Stimulated activated CD8-positive, alpha-beta memory T cell treated with anti-CD3 and anti-CD28 coated beads, Interleukin-2, amount 100 ng/mL, for 48 hours (primary cell): Measurements from ENCODE around the gene IFI30.
"Not testable (repeated sequence)": the region's sequence is repeated elsewhere in the genome, so short reads cannot be mapped to it uniquely, and the experiment has no call there.

Source experiments
- DNase-seq, 2 donors: peaks; one replicate each; pipeline ENCODE4 v3.0.0-alpha.2; 2020; ENCODE audit warnings: low read depth in 2 of 2

Gene IFI30

DNA sequence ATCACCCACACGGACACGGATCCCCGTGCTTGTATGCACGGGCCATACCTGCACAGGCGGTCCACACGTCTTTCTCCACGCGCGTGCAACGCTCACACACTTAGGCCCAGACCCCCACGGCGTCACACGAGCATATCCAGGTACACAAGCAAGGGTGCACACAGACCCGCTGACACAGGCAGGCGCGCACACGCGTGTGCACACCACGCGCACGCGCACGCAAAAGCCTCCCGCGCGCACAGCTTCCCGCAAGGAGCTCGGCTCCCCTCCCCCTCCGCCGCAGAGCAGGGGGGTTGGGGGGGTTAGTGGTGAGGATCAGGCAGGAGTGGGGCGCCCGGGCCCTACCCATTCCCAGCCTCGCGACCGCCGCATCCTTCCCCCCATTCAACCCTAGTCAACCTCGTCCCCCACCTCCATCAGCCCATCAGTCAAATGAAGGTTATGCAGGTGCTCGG is 29.8 kb downstream of the IFI30 start:
- no peak for DNase-seq

DNA sequence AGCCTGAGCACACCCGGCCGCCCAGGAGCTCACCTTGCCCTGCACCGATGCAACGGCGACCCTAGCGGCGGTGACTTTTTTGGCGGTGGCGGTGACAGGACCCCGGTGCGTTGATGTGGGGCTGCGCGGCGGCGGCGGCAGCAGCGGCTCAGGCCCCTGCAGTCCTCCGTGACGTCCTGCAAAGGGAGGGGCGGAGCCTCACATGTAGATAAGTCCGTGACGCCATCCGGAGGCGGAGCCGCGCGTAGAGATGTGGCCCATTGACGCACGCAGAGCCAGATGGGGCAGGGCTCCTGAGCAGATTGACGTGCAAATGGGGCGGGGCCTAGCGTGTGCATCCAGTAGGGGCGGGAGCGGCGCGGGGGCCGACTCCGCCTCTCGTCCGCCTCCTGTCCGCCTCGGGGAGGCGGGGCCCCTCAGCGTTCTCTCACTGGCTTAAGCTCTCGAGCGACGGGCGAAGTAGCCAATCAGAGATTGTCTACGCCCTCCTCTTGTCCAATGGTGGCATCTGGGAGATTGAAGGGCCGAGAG is 30.3 kb downstream of the IFI30 start, which contains the start of gene RAB3A:
Gene RAB3A (minus strand): TSS at position 180 of the 531 bp plus-strand sequence. CDS start 1,302 bp downstream, outside the sequence.
- DNase-seq = peak; percentile 99 to 100

- no peak for DNase-seq
Measured at GRCh38 chr19:18204394-18205199, 31.0 kb downstream of the IFI30 start.

- no peak for DNase-seq
Measured at GRCh38 chr19:18205200-18205892, 31.7 kb downstream of the IFI30 start.

DNA sequence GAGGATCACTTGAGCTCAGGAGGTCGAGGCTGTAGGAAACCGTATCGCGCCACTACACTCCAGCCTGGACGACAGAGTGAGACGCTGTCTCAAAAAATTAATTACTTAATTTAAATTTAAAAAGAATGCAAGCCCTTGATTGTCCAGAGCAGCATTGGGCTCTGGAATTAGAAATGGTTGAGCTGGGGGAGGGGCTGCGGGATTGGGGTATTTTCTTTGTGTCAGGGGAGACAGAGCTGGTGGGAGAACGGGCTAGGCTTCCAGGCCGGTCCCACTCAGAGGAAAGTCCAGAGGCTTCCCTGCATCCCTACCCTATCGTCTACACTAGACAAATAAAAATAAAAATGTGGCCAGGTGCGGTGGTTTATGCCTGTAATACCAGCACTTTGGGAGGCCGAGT is 32.4 kb downstream of the IFI30 start:
- DNase-seq = no peak

DNA sequence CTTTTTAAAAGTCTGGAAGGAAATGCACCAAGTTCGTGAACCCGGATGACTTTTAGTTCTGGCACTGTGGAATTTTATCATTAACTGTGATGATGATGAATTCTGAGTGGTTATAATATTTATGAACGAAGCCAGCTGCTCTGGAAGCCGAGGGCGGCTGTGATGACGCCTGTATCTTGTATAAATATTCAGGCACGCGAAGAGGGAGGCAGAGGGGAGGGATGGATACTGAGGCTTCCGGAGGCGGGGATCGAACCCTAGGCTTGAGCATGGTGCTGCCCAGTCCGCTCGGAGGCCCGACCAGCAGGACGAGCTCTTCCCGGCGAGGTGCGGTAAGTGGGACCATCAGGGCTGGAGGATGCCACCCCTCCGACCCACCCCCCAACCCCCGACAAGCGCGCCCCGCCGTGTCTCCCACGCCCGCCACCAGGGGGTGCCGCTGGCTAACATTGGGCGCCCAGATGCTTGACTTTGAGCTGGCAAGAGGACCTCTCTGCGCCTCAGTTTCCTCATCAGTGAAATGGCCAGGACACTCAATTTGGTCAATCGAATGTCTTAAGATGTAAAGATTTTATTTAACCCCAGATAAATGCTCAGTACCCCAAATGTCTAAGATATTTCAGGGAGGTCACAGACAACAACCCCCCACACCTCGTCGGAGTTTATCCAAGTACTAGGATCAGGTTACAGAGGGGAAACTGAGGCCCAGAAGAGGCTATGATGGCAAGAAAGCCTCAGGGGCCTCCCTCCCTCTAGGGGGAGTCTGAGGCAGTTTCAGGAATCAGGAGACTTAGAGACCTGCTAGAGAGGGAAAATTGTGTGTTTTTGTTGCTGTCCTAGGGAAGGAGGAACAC is 34.7 kb downstream of the IFI30 start:
- no peak for DNase-seq

DNA sequence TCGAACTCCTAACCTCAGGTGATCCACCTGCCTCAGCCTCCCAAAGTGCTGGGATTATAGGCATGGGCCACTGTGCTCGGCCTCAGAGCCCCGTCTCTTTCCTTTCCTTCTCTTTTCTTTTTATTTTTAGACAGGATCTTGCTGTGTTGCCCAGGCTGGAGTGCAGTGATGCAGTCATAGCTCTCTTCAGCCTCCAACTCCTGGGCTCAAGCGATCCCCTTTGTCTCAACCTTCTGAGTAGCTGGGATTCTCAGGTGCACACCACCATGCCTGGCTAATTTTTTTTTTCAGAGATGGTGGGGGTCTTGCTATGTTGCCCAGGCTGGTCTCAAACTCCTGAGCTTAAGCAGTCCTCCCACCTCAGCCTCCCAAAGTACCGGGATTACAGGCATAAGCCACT is 36.3 kb downstream of the IFI30 start:
- DNase-seq = not testable (repeated sequence)

DNA sequence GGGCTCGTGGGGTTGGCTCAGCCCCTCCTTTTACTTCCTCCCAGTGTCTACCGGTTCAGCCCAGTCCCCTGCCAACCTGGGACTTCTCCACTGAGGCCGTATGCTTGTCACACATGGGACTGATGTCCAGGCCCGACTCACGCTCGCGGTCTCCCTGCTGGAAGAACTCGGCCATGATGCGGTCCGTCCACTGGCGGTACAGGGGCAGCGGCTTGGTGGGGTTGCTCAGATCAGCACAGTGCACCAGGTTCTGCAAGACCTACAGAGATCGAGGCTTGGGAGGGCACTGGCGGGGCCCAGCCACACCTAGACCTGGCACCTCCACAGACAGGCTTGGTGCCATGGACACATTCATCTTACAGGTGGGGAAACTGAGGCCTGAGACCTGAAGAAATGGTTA is 38.1 kb downstream of the IFI30 start:
- no peak for DNase-seq

GRCh38 chr19:18214779-18215433 is 41.3 kb downstream of the IFI30 start:
- no peak for DNase-seq

DNA sequence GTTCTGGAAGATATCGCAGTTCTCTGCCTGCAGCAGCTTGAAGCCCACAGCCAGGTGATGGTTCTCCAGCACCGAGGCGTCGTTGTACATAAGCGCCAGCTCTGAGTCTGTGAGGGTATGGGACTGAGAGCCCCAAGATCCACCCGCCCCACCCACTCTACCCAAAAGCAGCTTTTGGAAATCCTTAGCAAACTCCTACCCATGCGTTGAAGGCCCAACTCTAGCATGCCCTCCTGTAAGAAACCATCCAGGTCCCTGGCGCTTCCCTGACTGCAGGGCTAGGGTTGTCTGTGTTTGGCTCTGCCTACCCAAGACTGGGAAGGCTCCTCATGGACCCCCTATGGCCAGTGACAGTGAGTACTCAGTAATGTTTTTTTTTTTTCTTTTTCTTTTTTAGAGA is 43.2 kb downstream of the IFI30 start:
- DNase-seq = no peak

- DNase-seq = no peak
Measured at GRCh38 chr19:18218159-18218558, 44.5 kb downstream of the IFI30 start.

DNA sequence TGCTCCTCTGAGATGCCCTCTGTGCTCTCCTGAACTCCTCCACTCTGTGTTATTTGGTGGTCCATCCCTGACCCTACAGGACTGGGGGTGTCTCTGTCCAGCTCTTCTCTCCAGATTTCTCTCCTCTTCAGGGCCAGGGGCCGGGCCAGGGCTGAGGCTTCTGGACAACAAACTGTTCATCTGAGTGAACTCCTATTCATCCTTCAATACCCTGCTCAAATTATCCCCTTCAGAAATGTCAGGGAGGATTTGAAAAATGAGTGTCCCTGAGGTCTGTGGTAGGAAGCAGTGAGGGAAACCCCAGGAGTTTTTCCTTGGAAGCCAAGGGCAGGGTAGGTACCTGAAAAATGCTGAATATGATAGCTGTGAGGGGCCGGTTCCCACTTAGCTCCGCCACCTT is 45.0 kb downstream of the IFI30 start:
- DNase-seq = no peak

- DNase-seq = no peak
Measured at GRCh38 chr19:18219911-18220631, 46.5 kb downstream of the IFI30 start.

DNA sequence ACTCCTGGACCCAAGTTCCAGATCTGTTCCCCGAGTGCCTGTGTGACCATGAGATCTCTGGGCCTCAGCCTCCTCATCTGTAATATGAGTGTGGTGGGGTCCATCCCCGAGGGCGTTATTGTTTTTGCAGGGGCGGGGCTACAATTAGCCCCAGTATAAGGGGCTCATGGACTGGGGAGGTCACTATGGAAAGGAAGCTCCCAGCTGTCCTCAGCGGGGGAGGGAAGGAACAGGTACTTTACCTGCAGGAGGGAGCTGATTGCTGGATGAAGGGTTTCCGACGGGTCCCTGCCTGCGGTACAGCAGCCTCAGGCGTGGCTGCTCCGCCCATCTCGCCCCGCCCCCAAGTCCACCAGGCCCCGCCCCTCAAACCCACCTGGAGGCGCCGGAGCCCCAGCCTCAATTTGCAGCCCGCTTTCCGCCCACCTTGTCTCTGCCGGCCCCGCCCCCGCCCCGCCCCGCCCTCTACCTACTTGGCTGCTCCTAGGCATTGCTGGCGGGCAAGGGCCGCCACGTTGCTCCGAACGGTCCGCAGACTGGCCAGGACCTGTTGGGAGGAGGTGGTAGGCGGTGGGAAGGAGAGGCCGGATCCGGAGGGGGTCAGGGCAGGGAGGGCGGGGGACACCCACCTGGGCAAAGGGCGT is 47.1 kb downstream of the IFI30 start:
- DNase-seq = no peak

DNA sequence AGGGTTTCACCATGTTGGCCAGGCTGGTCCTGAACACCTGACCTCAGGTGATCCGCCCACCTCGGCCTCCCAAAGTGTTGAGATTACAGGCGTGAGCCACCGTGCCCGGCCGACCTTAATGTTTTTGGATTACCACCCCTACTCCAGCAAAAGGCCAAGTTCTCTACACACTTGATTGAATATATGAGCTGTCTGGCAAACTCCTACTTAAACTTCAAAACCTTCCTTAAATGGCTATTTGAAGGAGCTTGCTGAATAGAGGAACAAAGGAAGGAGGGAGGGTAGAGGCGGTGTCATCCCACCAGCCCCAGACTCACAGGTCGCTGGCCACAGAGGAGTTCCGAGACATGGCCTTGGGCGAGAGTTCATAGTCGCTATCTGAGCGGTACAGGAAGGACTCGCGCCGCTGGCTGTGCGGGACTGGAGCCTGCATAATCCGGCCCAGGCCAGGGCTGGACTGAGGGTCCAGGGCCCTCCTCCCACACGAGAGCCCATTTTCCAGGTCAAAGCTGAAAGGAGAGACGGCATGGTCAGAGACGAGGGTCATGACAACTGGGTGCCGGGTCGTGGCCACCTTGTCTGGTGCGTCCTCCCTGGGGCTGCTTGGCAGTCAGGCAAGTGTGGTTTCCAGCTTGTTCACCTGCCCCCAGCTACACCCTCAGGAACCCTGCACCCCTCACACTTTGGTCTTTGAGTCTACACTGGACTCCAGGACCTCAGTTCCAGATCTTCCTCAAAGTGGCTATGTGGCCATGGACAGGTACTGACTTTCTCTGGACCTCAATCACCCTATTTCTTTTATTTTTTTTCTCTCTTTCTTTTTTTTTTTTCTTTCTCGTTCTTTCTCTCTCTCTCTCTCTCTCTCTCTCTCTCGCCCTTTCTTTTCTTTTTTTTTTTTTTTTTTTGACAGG is 48.5 kb downstream of the IFI30 start:
- DNase-seq = no peak

- peak in 1 of 2 donors; percentile 43 for DNase-seq
Measured at GRCh38 chr19:18223860-18224524, 50.4 kb downstream of the IFI30 start.

GRCh38 chr19:18224525-18225354 is 51.1 kb downstream of the IFI30 start:
- peak; percentile 91 for DNase-seq

DNA sequence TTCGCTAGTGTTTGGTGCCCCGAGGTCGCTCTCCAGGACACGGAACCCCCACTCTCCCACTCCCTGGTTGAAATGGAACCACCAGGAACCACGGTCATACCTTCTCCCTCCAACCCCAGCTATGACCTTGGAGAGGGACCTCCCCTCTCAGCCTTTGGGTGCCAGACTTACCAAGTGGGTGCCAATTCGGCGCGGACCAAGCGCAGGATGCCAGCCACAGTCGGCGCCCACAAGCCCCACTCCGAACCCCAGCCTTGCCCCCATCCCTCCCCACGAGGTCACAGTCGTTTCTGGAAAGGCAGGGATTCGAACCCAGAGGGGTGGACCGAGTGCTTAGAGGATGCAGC is 51.7 kb downstream of the IFI30 start:
- no peak for DNase-seq
